HEK293T (cell line): Measurements from ENCODE around the gene EIF3D.

ENCODE experiments used
- CTCF ChIA-PET: fragments of 350-600 bp; formaldehyde crosslinking; extraction: SDS; loops from one replicate; lab custom pipeline; 2021; ENCODE audit warnings: antibody characterized with exemption, inconsistent platforms; lab: Yijun Ruan, JAX
- POLR2A ChIA-PET: fragments of 350-600 bp; formaldehyde crosslinking; extraction: SDS; loops from one replicate; lab custom pipeline; 2020; ENCODE audit warnings: antibody characterized with exemption, inconsistent platforms; lab: Yijun Ruan, JAX
- DNase-seq: peaks from one replicate; pipeline ENCODE4 v3.0.0; 2012; ENCODE audit warnings: mixed read lengths; ENCODE audit errors: extremely low spot score
- ARNT ChIP-seq: fragments of 450-650 bp; IDR thresholded peaks from 2 replicates; pipeline ENCODE4 v1.6.1; 2017; ENCODE audit warnings: mild to moderate bottlenecking
- BHLHE40 ChIP-seq: fragments of 450-650 bp; IDR thresholded peaks from 2 replicates; pipeline ENCODE4 v1.6.1; 2016; ENCODE audit warnings: mild to moderate bottlenecking, moderate library complexity, borderline replicate concordance
- CTBP1 ChIP-seq: fragments of 450-650 bp; IDR thresholded peaks from 2 replicates; pipeline ENCODE4 v1.6.1; 2016; ENCODE audit warnings: borderline replicate concordance
- ELF4 ChIP-seq: fragments of 450-650 bp; IDR thresholded peaks from 2 replicates; pipeline ENCODE4 v1.6.1; 2017; ENCODE audit warnings: antibody characterized with exemption
- FOXA1 ChIP-seq: fragments of 450-650 bp; IDR thresholded peaks from 2 replicates; pipeline ENCODE4 v1.6.1; 2016; ENCODE audit warnings: mild to moderate bottlenecking
- FOXK2 ChIP-seq: fragments of 450-650 bp; IDR thresholded peaks from 2 replicates; pipeline ENCODE4 v1.6.1; 2016; ENCODE audit warnings: mild to moderate bottlenecking
- FOXM1 ChIP-seq: fragments of 450-650 bp; IDR thresholded peaks from 2 replicates; pipeline ENCODE4 v1.6.1; 2017; ENCODE audit warnings: mild to moderate bottlenecking, borderline replicate concordance
- HDGF ChIP-seq: fragments of 450-650 bp; IDR thresholded peaks from 2 replicates; pipeline ENCODE4 v1.6.1; 2017; ENCODE audit warnings: antibody characterized with exemption, borderline replicate concordance
- L3MBTL2 ChIP-seq: fragments of 450-650 bp; conservative IDR thresholded peaks from 2 replicates; pipeline ENCODE4 v1.6.1; 2016; ENCODE audit warnings: mild to moderate bottlenecking
- LEF1 ChIP-seq: fragments of 450-650 bp; IDR thresholded peaks from 2 replicates; pipeline ENCODE4 v1.6.1; 2017; ENCODE audit warnings: mild to moderate bottlenecking, borderline replicate concordance
- NFRKB ChIP-seq: fragments of 450-650 bp; IDR thresholded peaks from 2 replicates; pipeline ENCODE4 v1.6.1; 2016; ENCODE audit warnings: mild to moderate bottlenecking, moderate library complexity
- PKNOX1 ChIP-seq: fragments of 450-650 bp; IDR thresholded peaks from 2 replicates; pipeline ENCODE4 v1.6.1; 2016
- SP1 ChIP-seq: fragments of 450-650 bp; IDR thresholded peaks from 2 replicates; pipeline ENCODE4 v1.6.1; 2017
- SUZ12 ChIP-seq: fragments of 450-650 bp; IDR thresholded peaks from 2 replicates; pipeline ENCODE4 v1.6.1; 2016; ENCODE audit warnings: mild to moderate bottlenecking
- TARDBP ChIP-seq: fragments of 450-650 bp; IDR thresholded peaks from 2 replicates; pipeline ENCODE4 v1.6.1; 2016
- ZNF384 ChIP-seq: fragments of 450-650 bp; IDR thresholded peaks from 2 replicates; pipeline ENCODE4 v1.6.1; 2016

The EIF3D gene

GRCh38 chr22:36548606-36549005 lies 19.6 kb upstream of the EIF3D start:
- CTCF ChIA-PET, result interaction anchor here (0.7 to 0.9 kb wide), 2 partner anchors 307 to 313 kb away, joined by 3 read pairs; no protein-coding TSS in a partner anchor
- POLR2A ChIA-PET, result interaction anchor here (1.1 kb wide), 1 partner anchor 228 kb away, joined by 3 read pairs; the partner anchor contains the start of gene IFT27
- DNase-seq, result no peak
- TF ChIP-seq PKNOX1, result no peak
- no peak for TF ChIP-seq SUZ12
- no peak for TF ChIP-seq FOXK2
- no peak for TF ChIP-seq TARDBP
- no peak for TF ChIP-seq FOXM1
- no peak for TF ChIP-seq LEF1
- no peak for TF ChIP-seq NFRKB
- no peak for TF ChIP-seq HDGF
- no peak for TF ChIP-seq CTBP1
- no peak for TF ChIP-seq ELF4
- TF ChIP-seq BHLHE40, result no peak
- TF ChIP-seq FOXA1, result no peak
- TF ChIP-seq L3MBTL2, result no peak
- no peak for TF ChIP-seq SP1
- TF ChIP-seq ARNT, result no peak

- TF ChIP-seq ZNF384 (no peak), NFRKB (no peak), FOXM1 (no peak), HDGF (no peak), ELF4 (no peak), ARNT (no peak), L3MBTL2 (no peak), FOXA1 (no peak), SP1 (no peak), SUZ12 (no peak), FOXK2 (no peak), LEF1 (no peak), CTBP1 (no peak), TARDBP (no peak), PKNOX1 (no peak), BHLHE40 (no peak)
- ChIA-PET POLR2A (interaction anchor here (1.5 kb wide), 1 partner anchor 17 kb away, joined by 5 read pairs; the partner anchor contains the start of gene EIF3D), CTCF (interaction anchor here (0.5 to 1.7 kb wide), 7 partner anchors 9 to 625 kb away, joined by 3 to 11 read pairs (median 4); no protein-coding TSS in a partner anchor)
- no peak for DNase-seq
These were observed 18.0 kb upstream of the EIF3D start for GRCh38 chr22:36546932-36547331.

- peak; percentile 91 for DNase-seq
- ChIA-PET CTCF (interaction anchor here (0.5 to 1.7 kb wide), 7 partner anchors 8 to 626 kb away, joined by 3 to 11 read pairs (median 4); no protein-coding TSS in a partner anchor), POLR2A (interaction anchor here (1.5 kb wide), 1 partner anchor 17 kb away, joined by 5 read pairs; the partner anchor contains the start of gene EIF3D)
- TF ChIP-seq L3MBTL2, result peak; percentile 85
- TF ChIP-seq ZNF384, result no peak
- no peak for TF ChIP-seq FOXM1
These were observed 17.3 kb upstream of the EIF3D start for GRCh38 chr22:36546092-36546804.

GRCh38 chr22:36544107-36544620 lies 15.2 kb upstream of the EIF3D start:
- CTCF ChIA-PET, result interaction anchor here (0.6 to 0.9 kb wide), 3 partner anchors 33 to 433 kb away, joined by 3 to 4 read pairs (median 3); no protein-coding TSS in a partner anchor
- POLR2A ChIA-PET, result interaction anchor here (1.3 to 1.4 kb wide), 2 partner anchors 15 to 232 kb away, joined by 5 to 6 read pairs; partner anchors contain the start of genes EIF3D and IFT27
- TF ChIP-seq BHLHE40 (no peak), SUZ12 (no peak), FOXK2 (no peak), CTBP1 (no peak), ELF4 (no peak), ZNF384 (no peak), ARNT (no peak), LEF1 (no peak), FOXA1 (no peak), FOXM1 (no peak), NFRKB (no peak), HDGF (no peak), PKNOX1 (no peak), SP1 (no peak), TARDBP (no peak), L3MBTL2 (no peak)
- no peak for DNase-seq

- ChIA-PET POLR2A (interaction anchor here (3.2 kb wide), 1 partner anchor 13 kb away, joined by 17 read pairs; the partner anchor contains the start of gene EIF3D), CTCF (interaction anchor here (0.6 kb wide), 1 partner anchor 31 kb away, joined by 3 read pairs; no protein-coding TSS in a partner anchor)
- no peak for DNase-seq
- TF ChIP-seq ARNT, result no peak
- no peak for TF ChIP-seq TARDBP
- no peak for TF ChIP-seq PKNOX1
These were observed 13.0 kb upstream of the EIF3D start for GRCh38 chr22:36541831-36542411.
